Endometrial microvascular endothelial cells (primary cell): ENCODE results near the gene SAMD5. TPM values are rescaled to one million over a fixed set of nuclear protein-coding genes. Genes with fewer than 3 reads are reported as not detected.

Source experiments
- in situ Hi-C: cut with HindIII; loops from 2 replicates; pipeline ENCODE4 v1.10.0; 2017; ENCODE audit warnings: low sequenced_read_pairs, low pct_unique_long_range_greater_than_20kb; ENCODE audit errors: inconsistent ontology term
- total RNA-seq: library from RNA; depleted of rRNA; stranded (reverse); fragments of >200 nt; gene quantifications from one replicate; pipeline ENCODE4 v1.2.3, GENCODE V29; 2015; ENCODE audit errors: inconsistent ontology term

The SAMD5 gene
- total RNA-seq, result 1.3 TPM

GRCh38 chr6:147508042-147508865 is at the start of gene SAMD5:
Gene SAMD5, plus strand, starts transcription at chr6:147508690. Its CDS starts 239 bp downstream, at chr6:147508929.
- in situ Hi-C loops, result no loop called here

GRCh38 chr6:147459780-147460179 is 48.7 kb upstream of the SAMD5 start:
- in situ Hi-C loops, result no loop called here

- in situ Hi-C loops, result no loop called here
These were observed 44.8 kb upstream of the SAMD5 start for GRCh38 chr6:147463651-147464050.

- in situ Hi-C loops, result no loop called here
These were observed 41.1 kb upstream of the SAMD5 start for GRCh38 chr6:147467428-147467827.

- in situ Hi-C loops, result no loop called here
These were observed 40.6 kb upstream of the SAMD5 start for GRCh38 chr6:147467886-147468285.

GRCh38 chr6:147468634-147469033 is 39.9 kb upstream of the SAMD5 start:
- in situ Hi-C loops, result no loop called here

DNA sequence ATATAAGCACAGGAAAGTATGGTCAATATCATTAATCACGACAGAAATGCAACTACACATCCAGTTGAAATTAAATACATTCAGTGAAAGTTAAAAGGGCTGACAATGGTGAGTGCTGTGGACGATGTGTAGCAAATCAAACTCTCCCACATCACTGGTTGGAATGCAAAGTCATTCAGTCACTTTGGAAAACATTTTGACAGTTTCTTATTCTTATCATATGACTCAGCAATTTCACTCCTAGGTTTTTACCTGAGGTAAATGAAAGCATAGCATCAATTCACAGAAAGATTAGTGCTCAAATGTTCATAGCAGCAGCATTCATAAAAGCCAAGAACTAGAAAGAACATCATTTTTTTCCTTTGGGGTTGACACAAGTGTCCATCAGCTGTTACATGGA is 28.6 kb upstream of the SAMD5 start:
- in situ Hi-C loops, result no loop called here

GRCh38 chr6:147486683-147487082 is 21.8 kb upstream of the SAMD5 start:
- in situ Hi-C loops, result no loop called here

DNA sequence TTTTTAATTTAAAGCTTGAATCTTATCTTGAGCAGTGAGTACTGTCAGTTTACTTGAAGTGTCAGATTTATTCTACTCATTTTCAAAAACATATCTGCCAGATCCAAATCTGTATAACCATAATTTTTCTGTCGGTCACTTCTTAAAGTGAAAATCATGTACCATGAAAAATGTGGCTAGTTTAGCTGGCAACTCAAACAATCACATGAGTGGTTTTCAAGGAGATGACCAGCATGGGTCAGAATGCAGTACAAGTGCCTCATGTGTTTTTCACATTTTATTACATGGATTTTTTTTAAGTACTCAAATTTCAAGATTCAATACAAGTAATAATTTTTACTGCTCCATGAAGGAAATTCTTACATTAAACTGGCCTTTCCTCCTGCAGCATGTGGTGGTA is 11.0 kb upstream of the SAMD5 start:
- in situ Hi-C loops, result no loop called here

DNA sequence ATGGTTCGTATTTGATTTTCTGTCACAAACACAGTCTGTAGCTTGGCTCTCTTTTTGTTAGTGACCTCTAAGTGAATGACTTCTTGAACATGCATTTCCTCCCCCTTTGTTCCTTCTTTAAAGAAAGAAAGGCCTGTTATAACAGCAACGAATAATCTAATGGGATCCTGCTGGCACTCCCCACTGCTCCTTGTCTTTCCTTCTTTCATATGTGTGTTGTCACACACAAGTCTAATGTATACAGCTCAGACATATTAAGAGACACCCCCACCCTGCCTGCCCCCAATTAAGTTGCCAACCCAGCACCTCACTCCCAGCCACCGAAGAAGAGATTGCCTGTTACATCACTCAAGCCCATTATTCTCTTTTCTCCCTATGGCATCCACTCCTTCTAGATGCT is 4.9 kb upstream of the SAMD5 start:
- in situ Hi-C loops, result no loop called here

DNA sequence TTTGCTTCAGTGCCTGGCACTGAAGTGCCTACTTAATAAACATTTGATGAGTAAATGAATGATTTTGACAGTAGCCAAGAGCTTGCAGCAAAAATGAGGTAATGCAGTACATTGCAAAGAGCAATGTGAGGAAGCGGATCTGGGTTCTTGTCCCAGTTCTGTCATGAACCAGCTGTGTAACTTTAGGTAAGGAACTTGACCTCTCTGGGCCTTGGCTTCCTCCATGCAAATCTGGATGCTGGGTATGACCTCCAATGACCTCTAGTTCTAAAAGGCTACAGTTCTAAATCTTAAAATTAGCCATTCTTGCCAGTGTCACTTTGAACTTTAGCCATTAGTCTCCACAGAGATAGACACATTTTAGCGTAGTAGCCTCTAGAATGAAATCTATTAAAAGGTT is 3.6 kb upstream of the SAMD5 start:
- in situ Hi-C loops, result no loop called here

DNA sequence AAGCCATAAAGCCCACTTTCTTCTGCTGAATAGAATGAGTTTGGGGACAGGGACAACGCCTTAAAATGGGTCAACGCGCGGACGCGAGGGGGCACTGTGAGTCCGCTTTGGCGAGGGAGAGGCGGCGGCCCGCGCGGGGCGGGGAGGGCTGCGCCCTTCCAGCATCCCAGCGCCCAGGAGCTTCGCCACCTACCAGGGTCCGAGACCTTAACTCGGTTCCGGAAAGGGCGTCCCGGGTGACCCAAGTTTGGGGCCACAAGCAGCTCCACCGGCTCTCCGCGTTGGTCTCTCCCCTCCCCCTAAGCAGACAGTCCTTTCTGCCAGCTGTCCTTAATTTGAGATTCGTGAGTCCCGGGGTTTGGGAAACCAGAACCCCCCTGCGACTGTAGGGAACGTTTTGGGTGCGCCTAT is 1.8 kb upstream of the SAMD5 start:
- in situ Hi-C loops, result no loop called here

DNA sequence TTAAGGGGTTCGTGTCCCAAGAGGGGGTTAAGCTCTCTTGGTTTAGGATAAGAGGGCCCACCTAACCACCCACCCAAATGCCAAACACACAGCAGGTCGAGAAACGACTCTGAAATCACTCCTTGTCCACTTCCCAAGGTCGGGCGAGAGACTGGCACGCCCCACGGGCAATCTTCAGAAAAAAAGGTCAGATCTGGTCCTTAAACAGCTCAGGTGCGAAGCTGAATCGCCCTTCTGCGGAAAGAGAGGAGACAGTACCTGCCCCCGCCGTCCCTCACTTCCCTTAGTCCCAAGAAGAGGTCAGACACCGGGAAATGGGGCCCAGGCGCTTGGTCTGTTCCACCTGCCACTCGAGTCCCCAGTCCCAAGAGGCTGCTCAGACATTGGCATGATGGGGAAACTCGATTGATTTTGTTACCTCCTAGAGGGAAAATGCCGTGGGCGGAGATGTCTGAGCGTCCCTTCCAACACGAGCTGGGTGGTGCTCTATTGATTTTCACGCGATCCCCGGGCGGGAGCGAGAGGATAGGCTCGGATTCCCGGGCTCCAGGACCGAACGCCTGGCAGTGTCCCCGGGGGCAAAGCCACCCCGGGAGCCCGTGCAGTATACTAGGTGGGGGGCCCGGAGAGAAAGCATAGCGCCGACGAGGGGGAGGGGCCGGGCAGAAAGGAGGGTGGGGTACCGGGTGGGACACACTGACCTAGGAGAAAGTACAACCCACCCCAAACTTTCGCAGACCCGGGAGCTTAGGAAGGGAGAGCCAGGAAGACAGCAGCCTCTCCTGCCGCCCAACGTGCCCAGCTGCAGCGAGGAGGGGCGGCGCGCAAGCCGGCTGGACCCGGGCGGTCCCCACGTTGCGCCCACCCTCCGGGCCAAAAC is 1.1 kb upstream of the SAMD5 start:
- in situ Hi-C loops, result no loop called here

DNA sequence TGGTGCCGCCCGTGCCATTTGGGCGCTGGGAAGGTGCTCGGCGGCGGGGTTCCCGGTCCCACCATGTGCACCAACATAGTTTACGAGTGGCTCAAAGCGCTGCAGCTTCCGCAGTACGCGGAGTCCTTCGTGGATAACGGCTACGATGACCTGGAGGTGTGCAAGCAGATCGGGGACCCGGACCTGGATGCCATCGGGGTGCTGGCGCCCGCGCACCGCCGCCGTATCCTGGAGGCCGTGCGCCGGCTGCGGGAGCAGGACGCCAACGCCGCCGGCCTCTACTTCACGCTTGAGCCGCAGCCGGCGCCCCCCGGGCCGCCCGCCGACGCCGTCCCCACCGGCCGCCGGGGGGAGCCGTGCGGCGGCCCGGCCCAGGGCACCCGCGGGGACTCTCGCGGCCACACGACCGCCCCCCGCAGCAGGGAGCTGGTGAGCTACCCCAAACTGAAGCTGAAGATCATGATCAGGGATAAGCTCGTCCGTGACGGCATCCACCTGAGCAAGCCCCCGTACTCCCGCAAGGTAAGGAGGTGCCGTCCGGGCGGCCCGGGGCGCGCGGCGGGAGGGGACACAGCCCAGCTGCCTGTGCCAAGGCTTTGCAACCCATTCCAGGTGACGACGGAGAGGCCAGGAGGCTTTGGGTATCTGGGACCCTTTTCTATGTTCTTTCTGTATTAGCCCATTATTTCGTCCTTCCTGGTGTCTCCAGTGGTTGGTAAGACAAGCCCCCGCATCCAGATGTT is 547 bp downstream of the SAMD5 start:
- in situ Hi-C loops, result no loop called here

- in situ Hi-C loops, result no loop called here
These were observed 1.4 kb downstream of the SAMD5 start for GRCh38 chr6:147509891-147510290.

GRCh38 chr6:147510929-147511590 is 2.6 kb downstream of the SAMD5 start:
- in situ Hi-C loops, result no loop called here

GRCh38 chr6:147514831-147515230 is 6.3 kb downstream of the SAMD5 start:
- in situ Hi-C loops, result no loop called here

GRCh38 chr6:147515327-147515726 is 6.8 kb downstream of the SAMD5 start:
- in situ Hi-C loops, result no loop called here

DNA sequence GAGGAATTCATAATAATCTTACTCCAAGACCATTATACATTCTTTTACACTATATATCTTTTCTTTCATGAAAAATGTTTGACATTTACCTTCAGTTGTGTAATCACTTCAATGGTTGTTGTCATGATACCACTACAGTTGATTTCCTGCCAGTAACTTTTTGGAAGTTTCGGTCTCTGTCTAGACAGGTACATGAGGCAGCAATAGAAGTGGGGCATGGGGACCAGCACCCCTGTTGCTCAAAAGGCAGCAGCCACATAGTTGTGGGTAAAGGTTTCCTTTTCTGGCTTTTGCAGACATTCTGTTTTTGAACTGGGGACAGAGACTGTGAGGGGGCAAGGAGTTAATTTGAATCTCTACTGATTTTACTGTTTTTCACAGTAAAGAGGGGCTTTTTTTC is 14.1 kb downstream of the SAMD5 start:
- in situ Hi-C loops, result no loop called here
